Activated CD4-positive, alpha-beta T cell treated with anti-CD3 and anti-CD28 coated beads, Interleukin-2, amount 50 U/mL, for 1 hour (primary cell): ENCODE results near the gene SLC4A1.

Experiments used
- DNase-seq: peaks from one replicate; pipeline ENCODE4 v3.0.0-alpha.2; 2020

SLC4A1 gene

GRCh38 chr17:44219616-44220212 is 48.2 kb downstream of the SLC4A1 start, which contains the start of gene UBTF:
Gene UBTF, minus strand, starts transcription at chr17:44219675. Its CDS starts 1,446 bp downstream, at chr17:44218229.
- DNase-seq = peak; percentile 73

GRCh38 chr17:44219108-44219615 is 48.8 kb downstream of the SLC4A1 start:
- DNase-seq = peak; percentile 65

GRCh38 chr17:44218344-44219107 is 49.4 kb downstream of the SLC4A1 start:
- peak; percentile 85 for DNase-seq

DNA sequence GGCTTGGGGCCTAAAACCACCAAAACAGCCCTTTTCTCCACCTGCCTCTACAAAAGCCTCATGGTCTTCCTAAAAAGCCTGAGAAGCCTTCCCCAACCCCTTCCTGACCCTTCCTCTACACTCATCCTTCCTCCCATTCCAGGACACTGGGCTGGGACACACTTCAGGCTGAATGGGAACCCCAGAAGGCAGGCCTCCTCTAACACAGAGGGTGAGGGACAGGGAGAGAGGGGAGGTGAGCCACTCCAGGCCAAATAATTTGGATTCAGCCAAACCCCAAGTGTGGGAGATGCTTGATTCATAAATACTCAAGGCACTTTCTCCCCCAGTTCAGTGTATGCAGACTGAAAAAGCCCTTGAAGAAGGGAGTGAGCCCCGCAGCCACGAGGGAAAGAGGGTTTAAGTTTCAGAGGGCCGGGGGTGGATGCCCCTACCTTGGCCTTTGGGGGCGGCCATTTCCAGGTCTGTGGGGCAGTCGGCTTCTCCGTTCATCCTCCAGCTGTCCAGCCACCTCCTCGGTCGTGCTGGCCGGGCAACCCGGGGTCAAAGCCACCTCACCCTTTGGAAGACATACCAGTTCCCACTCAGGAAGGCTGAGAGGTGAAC is 50.1 kb downstream of the SLC4A1 start:
- DNase-seq = no peak

GRCh38 chr17:44216694-44217093 is 51.2 kb downstream of the SLC4A1 start:
- no peak for DNase-seq

- peak; percentile 25 for DNase-seq
These were observed 51.8 kb downstream of the SLC4A1 start for GRCh38 chr17:44216173-44216572.

DNA sequence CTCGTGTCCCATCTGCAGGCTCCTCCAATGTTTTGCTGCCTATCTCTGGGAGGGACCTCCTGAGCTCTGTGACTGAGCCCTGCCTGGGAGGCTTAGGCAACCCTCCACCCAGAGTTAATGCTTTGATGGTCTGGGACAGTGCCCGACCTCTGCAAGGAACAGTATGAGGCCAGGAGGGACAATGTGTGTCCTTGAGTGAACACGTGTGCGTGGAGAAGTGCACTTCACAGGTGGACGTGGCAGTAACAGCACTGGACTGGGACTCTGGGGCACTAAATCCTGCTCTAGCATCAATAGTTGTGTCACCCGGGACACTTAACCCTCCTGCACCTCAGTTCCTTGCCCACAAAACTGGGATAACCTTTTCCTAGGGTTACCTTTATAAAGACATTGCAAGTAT is 53.0 kb downstream of the SLC4A1 start:
- no peak for DNase-seq

DNA sequence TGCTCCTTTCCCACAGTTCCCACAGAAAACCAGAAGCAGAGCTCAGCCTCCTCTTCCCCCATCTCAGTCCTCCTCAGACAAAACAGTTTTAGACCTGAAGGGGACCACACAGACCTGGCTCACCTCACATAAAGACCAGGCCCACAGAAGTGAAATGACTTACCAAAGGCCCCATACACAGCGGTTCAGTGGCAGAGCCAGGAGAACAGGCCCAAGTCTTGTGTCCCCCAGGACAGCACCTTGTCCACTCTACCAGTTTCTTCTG is 53.8 kb downstream of the SLC4A1 start:
- DNase-seq = no peak

DNA sequence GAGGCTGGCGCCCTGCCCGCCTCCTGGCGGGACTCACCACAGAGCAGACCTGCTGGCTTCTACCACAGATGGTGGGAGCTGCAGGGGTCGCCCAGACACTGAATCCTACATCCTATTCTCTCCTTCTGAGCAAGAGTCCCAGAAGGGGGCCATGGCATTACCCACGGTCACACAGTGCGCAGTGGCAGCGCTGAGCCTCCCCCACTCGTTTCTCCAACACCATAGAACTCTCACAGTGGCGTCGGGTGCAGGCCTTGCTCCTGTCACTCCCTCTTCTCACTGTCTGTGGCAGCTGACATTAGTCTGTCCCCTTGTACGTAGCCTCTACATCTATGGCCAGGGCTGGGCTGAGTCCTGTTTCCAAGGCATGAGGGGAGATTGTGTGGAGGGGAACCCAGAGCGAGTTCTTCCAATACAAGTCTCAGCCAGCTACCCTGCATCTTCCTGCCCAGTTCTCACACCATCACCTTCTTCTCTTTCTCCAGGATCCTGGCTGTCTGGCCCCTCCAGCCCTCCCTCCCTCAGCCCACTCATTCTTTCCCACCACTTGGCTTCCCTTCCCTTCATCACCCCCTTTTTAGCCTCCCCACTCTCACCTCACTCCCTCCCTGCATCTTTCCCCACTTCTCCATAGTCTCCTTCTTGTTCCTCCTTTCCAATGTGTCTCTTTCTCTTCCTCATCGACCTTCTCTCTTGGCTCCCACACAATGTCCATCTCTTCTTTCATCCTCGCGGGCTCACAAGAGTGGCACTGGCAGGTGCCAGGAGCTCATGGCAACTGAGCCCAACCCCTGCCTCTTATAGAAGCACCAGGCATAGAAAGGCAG is 54.3 kb downstream of the SLC4A1 start:
- no peak for DNase-seq

DNA sequence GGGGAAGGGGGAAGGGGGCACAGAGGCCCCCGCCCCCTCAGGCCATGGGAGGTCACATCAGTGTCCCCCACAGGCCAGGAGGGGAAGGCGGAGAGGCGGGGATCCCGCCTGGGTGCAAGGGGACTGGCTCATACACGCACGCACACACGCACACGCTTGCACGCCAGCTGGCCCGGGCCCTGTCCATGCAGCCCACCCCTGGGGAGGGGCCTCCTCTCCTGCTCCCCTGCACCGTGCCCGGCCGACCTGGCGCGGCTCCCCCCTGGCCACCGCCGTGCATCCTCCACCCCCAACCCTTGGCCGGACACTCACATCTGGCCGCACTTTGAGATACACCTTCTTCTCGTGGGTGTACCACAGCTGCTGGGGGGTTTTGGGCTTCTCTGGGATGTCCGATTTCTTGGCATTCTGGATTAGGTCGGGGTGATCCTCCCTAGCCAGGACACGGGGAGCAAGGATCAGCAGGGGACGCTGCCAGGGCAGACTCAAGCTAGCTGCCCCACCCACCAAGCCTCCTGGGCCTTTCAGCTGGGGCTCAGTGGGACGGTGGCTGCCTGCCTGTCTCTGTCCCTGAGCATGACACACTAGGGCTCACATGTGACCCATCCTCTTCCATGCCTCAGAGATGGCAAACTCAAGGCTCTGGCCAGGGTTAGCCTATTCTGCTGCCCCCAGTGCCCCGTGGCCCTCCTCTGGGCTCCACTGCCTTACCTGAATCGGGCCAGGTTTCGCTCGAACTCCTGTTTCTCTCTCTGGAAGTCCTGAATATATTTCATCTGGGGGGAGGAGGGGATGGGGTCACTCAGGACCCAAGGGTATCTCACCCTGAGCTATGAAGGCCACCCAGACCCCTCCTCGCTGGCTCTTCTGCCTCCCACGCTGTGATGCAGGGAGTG is 55.2 kb downstream of the SLC4A1 start:
- DNase-seq = no peak

DNA sequence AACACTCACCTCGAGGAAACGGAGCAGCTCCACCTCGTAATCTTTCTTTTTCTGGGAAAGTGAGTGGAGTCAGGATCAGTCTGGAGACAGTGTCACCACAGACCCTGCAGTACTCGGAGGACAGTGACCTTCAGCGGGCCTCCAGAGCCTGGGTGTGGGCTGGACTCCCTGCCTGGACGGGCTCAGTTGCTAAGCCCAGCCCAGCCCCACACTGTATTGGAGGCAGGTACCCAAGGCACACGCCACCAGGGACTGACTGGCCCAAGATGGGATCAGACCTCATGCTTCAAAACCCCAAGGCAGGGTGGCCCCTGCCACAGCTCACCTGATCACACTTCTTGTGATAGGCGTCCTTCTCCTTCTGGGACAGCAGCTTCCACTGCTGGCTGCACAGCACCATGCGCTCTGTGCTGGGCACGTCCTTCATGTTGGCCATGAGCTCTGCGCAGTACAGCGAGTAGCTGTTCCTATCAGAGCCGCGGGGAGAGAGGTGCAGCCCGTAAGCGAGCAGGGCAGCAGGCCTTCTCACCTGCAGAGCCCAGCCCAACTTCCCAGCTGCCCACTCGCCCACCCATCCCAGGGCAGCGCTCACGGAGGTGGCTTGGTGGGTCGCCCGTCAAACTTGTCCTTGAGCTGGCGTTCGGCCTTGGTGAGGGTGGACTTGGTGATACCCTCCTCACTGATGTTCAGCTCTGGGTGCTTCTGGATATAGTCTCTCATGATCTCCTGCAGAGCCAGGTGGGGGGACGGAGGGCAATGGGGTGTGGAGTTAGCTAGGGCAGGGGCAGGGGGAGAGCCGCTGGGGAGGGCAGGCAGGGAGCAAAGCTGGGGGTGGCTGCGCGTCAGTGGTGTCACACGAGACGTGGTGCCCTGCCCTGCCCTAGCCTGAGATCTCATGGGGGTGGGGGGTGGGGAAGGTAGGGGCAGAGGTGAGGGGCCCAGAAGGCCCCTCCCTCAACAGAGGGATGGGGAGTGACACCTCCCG is 56.4 kb downstream of the SLC4A1 start:
- no peak for DNase-seq

DNA sequence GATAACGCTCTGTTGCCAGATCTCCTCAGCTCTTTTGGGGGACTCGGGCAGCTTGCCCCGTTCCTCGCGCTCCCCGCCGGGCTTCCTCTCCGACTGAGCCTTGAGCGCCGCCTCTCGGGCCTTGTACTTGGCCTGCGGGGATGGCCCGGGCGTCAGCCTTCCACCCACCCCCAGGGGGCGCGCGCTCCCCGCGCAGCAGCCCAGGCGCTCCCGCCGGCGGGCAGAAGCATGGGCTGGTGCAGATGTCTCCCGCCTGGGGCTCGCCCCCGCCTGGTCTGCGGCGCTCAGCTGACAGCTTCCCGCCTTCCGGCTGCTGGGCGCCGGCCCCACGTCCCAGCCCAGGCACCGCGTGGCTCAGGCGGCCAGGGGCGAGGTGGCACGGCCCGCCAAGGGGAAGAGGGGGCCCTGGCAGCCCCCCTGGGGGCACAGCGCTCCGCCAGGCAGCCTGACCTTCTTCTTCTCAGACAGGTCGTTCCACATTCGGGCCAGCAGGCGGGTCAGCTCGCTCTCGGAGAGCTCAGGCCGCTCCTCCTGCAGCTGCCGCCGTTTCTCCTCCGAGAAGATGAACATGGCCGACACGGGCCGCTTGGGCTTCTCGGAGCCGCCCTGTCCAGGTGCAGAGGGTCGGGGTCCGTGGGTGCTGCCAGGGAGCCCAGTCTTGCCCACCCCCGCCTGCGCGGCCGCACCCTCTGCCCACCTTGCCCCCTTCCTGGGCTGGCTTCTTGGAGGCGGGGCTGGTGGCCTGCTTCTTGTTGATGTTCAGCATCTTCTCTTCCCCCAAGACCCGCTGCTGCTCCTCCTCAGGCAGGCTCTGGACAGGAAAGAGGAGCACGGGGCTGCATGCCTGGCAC is 57.4 kb downstream of the SLC4A1 start:
- DNase-seq = peak; percentile 91

DNA sequence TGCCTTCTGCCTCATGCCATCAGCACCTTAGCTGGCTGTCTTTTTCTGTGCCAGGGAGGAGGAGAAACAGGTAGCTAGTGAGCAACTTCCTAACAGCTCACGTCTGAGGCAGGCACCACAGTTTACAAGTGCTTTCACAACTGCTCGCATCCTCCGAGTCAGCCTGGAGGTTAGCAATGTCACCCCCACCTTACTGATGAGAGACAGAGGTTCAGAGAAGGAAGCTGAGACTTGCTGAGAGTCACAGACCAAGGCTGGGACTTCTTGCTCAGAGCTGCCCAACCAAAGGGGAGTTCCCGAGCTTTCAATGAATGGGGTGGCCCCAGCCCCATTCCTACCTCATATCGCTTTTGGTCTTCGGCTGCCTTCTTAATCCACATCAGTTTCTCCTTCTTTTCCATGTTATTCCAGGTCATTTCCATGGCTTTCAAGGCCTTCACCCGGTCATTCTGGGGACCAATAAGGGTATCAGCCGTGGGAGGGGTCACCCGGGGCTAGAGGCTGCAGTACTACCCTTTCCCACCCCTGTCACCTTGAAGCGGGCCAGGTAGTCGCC is 58.1 kb downstream of the SLC4A1 start:
- no peak for DNase-seq

DNA sequence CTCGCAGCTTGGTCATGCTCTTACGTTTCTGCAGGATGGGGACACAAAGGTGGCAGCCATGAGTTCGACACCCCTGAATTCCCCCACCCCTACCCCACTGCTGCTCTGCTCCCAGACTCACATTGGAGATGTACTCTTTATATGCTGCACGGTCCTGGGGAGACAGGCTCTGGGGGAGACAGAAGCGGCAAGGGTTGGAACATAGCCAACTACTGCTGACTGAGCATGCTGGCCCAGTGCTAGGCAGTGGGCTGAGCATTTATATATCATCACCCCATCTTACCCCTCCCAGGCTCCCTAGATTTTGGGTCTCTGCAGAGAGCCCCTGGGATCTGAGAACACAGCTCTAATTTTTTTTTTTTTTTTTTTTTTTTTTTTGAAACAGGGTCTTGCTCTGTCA is 60.2 kb downstream of the SLC4A1 start:
- DNase-seq = no peak

DNA sequence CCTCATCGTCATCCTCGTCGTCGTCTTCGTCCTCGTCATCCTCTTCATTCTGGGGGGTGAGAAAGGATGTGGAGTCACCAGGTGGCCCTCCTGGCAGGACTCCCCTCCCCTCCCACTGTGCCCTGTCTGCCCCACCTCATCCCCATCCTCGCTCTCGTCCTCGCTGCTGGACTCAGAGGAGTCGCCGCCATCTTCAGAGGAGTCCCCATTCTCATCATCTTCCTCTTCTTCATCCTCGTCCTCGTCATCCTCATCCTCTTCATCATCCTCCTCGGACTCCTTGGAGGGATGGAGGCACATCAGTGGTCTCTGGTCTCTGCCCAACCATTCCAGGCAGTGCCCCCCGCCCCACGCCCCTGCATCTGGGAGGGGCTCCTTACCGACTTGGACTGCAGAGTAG is 60.6 kb downstream of the SLC4A1 start:
- DNase-seq = no peak

- no peak for DNase-seq
These were observed 61.1 kb downstream of the SLC4A1 start for GRCh38 chr17:44206825-44207155.

GRCh38 chr17:44205962-44206824 is 61.7 kb downstream of the SLC4A1 start:
- no peak for DNase-seq

DNA sequence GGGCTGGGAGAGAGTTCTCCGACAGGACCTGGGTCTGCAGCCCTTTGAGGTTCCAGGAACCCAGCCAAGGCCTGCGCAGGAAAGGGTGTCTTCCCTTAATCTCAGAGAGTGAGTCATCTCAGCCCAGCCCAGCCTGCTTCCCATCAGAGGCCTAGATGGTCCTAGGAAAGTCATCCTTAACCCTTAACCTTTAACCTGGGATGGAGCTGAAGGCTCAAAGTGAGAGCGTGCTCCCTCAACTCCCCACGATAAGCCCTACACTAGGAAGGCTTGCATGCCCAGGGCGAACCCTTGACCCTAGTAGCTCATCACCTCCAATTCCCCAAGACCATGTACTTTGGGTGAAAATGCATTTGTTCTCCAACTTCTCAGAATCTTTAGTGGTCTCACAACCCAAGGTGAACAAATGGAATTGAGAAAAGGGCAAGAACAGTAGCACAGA is 63.5 kb downstream of the SLC4A1 start:
- no peak for DNase-seq
